H1 (cell line): ENCODE results near the gene GGA3. TPM values are rescaled to one million over a fixed set of nuclear protein-coding genes. Genes with fewer than 3 reads are reported as not detected.

Experiments
- ATF3 ChIP-seq: IDR thresholded peaks from 2 replicates; pipeline ENCODE4 v1.6.1; 2011; ENCODE audit warnings: low read depth, mild to moderate bottlenecking, low read length; ENCODE audit not compliant: insufficient read depth
- BRCA1 ChIP-seq: IDR thresholded peaks from 2 replicates; pipeline ENCODE4 v1.6.1; 2012; ENCODE audit warnings: low read depth, low read length, improper control_type of control experiment
- CHD7 ChIP-seq: fragments of 300-600 bp; sonication (generic); IDR thresholded peaks from 2 replicates; pipeline ENCODE4 v1.7.1; 2012; ENCODE audit warnings: low read length, moderate library complexity, mild to moderate bottlenecking, inconsistent platforms; ENCODE audit not compliant: insufficient replicate concordance
- E2F6 ChIP-seq: IDR thresholded peaks from 2 replicates; pipeline ENCODE4 v1.6.1; 2012; ENCODE audit warnings: inconsistent platforms
- POLR2AphosphoS5 ChIP-seq: IDR thresholded peaks from 2 replicates; pipeline ENCODE4 v1.6.1; 2011; ENCODE audit warnings: low read depth, low read length
- SP4 ChIP-seq: IDR thresholded peaks from 2 replicates; pipeline ENCODE4 v1.6.1; 2012; ENCODE audit warnings: low read length, inconsistent platforms
- SRF ChIP-seq: IDR thresholded peaks from 2 replicates; pipeline ENCODE4 v1.6.1; 2011; ENCODE audit warnings: mild to moderate bottlenecking, low read depth, low read length, moderate library complexity
- TCF12 ChIP-seq: IDR thresholded peaks from 2 replicates; pipeline ENCODE4 v1.6.1; 2011; ENCODE audit warnings: low read depth, mild to moderate bottlenecking, low read length
- polyA plus RNA-seq, 7 experiments: library from polyadenylated mRNA; depleted of rRNA in 3 of 7; stranded (reverse) in 5 of 7; unstranded in 2 of 7; fragments of >200 nt in 5 of 7; fragments of 200-250 nt in 2 of 7; gene quantifications; 1 replicate in 5 of 7; 2 replicates in 1 of 7; 4 replicates in 1 of 7; pipeline versions ENCODE4 v1.2.1 to v1.2.3, GENCODE V29; 2011 to 2013; ENCODE audit warnings: missing spikeins in 2 of 7, mixed read lengths in 2 of 7
- total RNA-seq: library from RNA; stranded (reverse); fragmentation: NEBNext Ultra II Directional; extraction: Animal tissue kit (Norgen Biotek cat#: 25700); gene quantifications from 2 replicates; pipeline ENCODE4 v1.2.1, GENCODE V29; 2021

Gene GGA3
- total and polyA plus RNA-seq, 2 of the 8 experiments (the other 6 are each of a cell fraction or from before 2014, with no cell fraction given): 40.6 to 60.0 TPM

GRCh38 chr17:75301049-75301448 lies 39.6 kb upstream of the GGA3 start (continued):
- TF ChIP-seq CHD7: no peak
- TF ChIP-seq BRCA1: no peak
- TF ChIP-seq ATF3: no peak
- TF ChIP-seq POLR2AphosphoS5: no peak
- TF ChIP-seq TCF12: no peak
- no peak for TF ChIP-seq E2F6
- no peak for TF ChIP-seq SRF
- no peak for TF ChIP-seq SP4
- TF ChIP-seq, all 59 proteins: peak for 0
